Smooth muscle cell of the umbilical artery (primary cell): ENCODE data around the gene ATXN7L1. TPM values are rescaled to one million over a fixed set of nuclear protein-coding genes. Genes with fewer than 3 reads are reported as not detected.

Source experiments
- total RNA-seq: library from RNA; depleted of rRNA; stranded (reverse); fragments of >200 nt; gene quantifications from 2 replicates; pipeline ENCODE4 v1.2.3, GENCODE V29; 2014

Gene ATXN7L1, protein sequence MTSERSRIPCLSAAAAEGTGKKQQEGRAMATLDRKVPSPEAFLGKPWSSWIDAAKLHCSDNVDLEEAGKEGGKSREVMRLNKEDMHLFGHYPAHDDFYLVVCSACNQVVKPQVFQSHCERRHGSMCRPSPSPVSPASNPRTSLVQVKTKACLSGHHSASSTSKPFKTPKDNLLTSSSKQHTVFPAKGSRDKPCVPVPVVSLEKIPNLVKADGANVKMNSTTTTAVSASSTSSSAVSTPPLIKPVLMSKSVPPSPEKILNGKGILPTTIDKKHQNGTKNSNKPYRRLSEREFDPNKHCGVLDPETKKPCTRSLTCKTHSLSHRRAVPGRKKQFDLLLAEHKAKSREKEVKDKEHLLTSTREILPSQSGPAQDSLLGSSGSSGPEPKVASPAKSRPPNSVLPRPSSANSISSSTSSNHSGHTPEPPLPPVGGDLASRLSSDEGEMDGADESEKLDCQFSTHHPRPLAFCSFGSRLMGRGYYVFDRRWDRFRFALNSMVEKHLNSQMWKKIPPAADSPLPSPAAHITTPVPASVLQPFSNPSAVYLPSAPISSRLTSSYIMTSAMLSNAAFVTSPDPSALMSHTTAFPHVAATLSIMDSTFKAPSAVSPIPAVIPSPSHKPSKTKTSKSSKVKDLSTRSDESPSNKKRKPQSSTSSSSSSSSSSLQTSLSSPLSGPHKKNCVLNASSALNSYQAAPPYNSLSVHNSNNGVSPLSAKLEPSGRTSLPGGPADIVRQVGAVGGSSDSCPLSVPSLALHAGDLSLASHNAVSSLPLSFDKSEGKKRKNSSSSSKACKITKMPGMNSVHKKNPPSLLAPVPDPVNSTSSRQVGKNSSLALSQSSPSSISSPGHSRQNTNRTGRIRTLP
- total RNA-seq = 3.9 and 7.2 TPM in 2 replicates

DNA sequence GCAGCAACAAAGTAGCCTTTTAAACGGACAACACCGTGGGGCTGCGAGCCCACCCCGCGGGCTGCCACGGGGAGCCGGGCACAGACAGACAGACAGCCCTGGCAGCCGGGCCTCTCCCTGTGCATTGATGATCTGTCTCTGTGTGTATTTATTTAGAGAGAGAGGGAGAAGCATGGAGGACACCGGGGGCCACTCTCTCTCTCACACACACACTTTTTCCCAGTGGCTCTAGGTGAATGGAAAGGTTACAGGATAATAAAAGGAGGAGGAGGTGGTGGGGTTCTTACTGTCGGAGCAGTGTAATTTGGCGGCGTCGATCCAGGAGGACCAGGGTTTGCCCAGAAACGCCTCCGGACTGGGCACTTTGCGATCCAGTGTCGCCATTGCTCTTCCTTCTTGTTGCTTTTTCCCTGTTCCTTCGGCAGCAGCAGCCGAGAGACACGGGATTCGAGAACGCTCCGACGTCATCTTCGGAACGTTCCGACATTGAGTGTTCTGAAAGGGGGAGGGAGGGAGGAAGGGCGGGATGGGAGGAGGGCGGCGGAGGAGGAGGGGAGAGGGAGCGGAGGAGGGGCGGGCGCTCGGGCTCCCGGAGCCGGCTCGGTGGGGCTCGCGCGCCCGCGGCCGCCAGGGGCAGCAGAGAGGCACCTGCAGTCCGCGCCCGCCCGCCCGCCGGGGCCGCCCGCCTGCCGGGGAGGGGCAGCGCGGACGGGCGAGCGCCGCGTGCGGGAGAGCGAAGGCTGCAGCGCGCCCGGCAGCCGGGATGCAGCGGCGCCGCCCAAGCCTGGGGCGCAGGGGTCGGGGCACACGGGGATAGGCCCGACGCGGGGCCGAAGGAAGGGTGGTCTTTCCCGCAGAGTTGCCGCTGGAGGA, at the start of gene ATXN7L1:
TSS of gene ATXN7L1 (minus strand) at position 509 of the 873 bp plus-strand sequence. CDS start at position 468, 41 bp downstream.

DNA sequence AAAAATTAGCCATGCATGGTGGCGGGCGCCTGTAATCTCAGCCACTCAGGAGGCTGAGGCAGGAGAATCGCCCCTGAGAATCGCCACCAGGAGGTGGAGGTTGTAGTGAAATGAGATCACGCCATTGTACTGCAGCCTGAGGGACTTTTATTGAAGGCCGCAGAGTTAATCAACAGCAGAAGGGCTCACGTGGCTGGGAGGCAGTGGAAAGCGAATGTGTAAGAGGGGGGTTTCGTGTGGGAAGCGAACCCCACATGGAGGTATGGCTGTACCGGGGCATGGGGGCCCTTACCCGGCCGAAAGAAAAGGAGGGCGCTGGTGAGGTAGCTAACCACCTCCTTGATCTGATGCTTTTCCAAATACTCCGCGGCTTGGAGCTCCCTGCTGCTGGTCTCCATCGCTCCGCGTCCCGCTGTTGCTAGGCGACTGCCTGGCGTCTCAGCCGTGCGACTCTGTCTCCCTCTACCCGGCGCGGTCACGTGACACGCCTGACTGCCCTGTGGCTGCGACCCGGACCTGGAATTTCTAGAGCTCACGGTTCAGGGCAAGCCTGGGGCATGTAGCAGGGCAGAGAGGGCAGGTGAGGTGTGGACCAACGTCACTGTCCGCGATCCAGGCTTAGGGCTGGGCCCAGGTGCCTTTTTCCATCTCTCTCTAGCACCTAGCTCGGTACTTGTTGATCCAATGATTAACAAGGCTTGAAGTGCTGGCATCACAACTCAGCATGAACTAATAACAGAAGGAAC, 295.2 kb downstream of the ATXN7L1 start, which contains the start of gene EFCAB10:
TSS of gene EFCAB10 (minus strand) at position 428 of the 746 bp plus-strand sequence. CDS start at position 398, 30 bp downstream.

Other genes starting within 250 kb of the ATXN7L1 start
- 1.2 TPM in 2 replicates for gene CDHR3, start 86.7 kb upstream of the ATXN7L1 start, total RNA-seq
- 41.3 and 63.5 TPM in 2 replicates for gene SYPL1, start 235.7 kb upstream of the ATXN7L1 start, total RNA-seq